ENCODE measurements around the gene PGAM2. TPM values are rescaled to one million over a fixed set of nuclear protein-coding genes. Genes with fewer than 3 reads are reported as not detected.

PGAM2 gene
- total and polyA plus RNA-seq, 2 of the 13 experiments (the other 11 are each of a cell fraction or from before 2014, with no cell fraction given): 0.22 TPM; not detected in 1

DNA sequence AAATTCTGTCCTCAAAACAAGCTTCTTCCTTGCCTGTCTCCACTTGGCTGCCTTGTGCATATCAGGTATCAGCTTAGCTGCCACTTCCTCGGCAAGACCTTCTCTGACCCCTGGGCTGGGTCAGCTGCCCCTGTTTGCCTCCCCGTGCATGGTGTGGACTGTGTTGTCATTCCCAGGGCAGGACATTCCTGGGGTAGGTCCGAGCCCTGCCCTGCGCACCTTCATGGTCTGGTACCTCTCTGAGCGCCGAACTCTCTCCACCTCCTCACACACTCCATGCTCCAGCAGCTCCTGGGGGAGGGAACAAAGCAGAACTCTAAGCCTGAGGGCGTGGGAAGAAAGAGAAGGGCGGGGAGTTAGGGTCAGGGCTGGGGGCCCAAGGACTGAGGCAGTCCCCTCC is 13.2 kb upstream of the PGAM2 start (continued):
- TF ChIP-seq, protein P1, sequence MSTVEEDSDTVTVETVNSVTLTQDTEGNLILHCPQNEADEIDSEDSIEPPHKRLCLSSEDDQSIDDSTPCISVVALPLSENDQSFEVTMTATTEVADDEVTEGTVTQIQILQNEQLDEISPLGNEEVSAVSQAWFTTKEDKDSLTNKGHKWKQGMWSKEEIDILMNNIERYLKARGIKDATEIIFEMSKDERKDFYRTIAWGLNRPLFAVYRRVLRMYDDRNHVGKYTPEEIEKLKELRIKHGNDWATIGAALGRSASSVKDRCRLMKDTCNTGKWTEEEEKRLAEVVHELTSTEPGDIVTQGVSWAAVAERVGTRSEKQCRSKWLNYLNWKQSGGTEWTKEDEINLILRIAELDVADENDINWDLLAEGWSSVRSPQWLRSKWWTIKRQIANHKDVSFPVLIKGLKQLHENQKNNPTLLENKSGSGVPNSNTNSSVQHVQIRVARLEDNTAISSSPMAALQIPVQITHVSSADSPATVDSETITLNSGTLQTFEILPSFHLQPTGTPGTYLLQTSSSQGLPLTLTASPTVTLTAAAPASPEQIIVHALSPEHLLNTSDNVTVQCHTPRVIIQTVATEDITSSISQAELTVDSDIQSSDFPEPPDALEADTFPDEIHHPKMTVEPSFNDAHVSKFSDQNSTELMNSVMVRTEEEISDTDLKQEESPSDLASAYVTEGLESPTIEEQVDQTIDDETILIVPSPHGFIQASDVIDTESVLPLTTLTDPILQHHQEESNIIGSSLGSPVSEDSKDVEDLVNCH (CRISPR knock-in tag; IDR thresholded peaks at IDR 0.05): no peak
- TF ChIP-seq SKI (IDR thresholded peaks at IDR 0.05; ENCODE audit: partially characterized antibody) (no peak), ZNF563 (CRISPR knock-in tag; IDR thresholded peaks at IDR 0.05) (no peak), ZNF652 (CRISPR knock-in tag; IDR thresholded peaks at IDR 0.05; ENCODE audit: borderline replicate concordance, low read depth) (no peak), ATRX (CRISPR knock-in tag; IDR thresholded peaks at IDR 0.05; ENCODE audit: borderline replicate concordance) (no peak), ZNF720 (CRISPR knock-in tag; IDR thresholded peaks at IDR 0.05) (no peak)
- TF ChIP-seq, protein P2, sequence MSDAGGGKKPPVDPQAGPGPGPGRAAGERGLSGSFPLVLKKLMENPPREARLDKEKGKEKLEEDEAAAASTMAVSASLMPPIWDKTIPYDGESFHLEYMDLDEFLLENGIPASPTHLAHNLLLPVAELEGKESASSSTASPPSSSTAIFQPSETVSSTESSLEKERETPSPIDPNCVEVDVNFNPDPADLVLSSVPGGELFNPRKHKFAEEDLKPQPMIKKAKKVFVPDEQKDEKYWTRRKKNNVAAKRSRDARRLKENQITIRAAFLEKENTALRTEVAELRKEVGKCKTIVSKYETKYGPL (CRISPR knock-in tag; IDR thresholded peaks at IDR 0.05): no peak
- TF ChIP-seq, protein P3, sequence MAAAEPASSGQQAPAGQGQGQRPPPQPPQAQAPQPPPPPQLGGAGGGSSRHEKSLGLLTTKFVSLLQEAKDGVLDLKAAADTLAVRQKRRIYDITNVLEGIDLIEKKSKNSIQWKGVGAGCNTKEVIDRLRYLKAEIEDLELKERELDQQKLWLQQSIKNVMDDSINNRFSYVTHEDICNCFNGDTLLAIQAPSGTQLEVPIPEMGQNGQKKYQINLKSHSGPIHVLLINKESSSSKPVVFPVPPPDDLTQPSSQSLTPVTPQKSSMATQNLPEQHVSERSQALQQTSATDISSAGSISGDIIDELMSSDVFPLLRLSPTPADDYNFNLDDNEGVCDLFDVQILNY (CRISPR knock-in tag; conservative IDR thresholded peaks at IDR 0.05): no peak

DNA sequence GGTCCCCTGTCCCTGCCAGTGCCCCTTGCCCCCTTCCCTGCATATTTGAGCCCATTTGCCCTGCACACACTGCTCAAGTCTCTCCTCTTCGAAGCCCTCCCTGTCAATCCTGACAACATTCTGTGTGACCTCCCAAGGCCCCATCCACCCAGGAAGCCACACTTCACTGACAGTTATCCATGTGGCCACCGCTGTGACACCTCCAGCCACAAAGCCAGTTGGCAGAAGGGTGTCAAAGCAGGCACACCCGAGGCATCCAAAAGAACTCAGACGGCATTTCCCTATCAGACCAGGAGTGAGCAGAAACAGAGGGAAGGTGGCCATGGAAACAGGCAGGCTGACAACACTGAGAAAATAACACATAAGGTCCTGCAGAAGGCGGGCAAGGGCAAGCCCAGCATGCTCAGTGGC is 12.3 kb upstream of the PGAM2 start:
- CTCF ChIA-PET (ENCODE audit: low intra/inter-chr PET ratio, low total read pairs): no interaction called here
- FAIRE-seq (no peak), DNase-seq (ENCODE audit: low spot score) (no peak), ATAC-seq (no peak)
- Histone ChIP-seq H3K79me2 (ENCODE audit: insufficient read depth, low read length) (no peaks in the 10 kb centered on the region), H3K4me1 (ENCODE audit: insufficient read depth, low read length) (peaks cover 16% of the 10 kb centered on the region), H3K4me2 (ENCODE audit: low read depth, low read length) (no peak overlapping the region), H2AFZ (ENCODE audit: low read length) (no peak overlapping the region), H3K9me3 (ENCODE audit: low read length) (no peaks in the 10 kb centered on the region), H3K4me3 (replicated peaks in 1 of 3; ENCODE audit: insufficient read depth in 1 of 3, low read depth in 2 of 3, low read length in 3 of 3) (no peak overlapping the region), H3K27ac (ENCODE audit: extremely low read length, insufficient read depth, low read length) (no peak overlapping the region), H3K9ac (ENCODE audit: insufficient read depth, low read depth, low read length) (no peak overlapping the region), H3K27me3 (ENCODE audit: control insufficient read depth in 1 of 2, insufficient read depth in 2 of 2, low read length in 2 of 2) (no peaks in the 10 kb centered on the region), H4K20me1 (ENCODE audit: insufficient read depth, low read length) (no peaks in the 10 kb centered on the region), H3K36me3 (replicated peaks in 1 of 2; ENCODE audit: control insufficient read depth in 1 of 2, insufficient read depth in 2 of 2, low read length in 2 of 2) (peaks cover 11 to 28% of the 10 kb centered on the region in 2 experiments; a peak in 4 of 5 replicates)
- POLR2A ChIA-PET: no interaction called here
- in situ Hi-C loops (cut with HindIII; ENCODE audit: extremely low pct_ligation_motif_present, low pct_unique_long_range_greater_than_20kb) (no loop called here), intact Hi-C loops (cut with micrococcal nuclease; ENCODE audit: unreplicated experiment) (no loop called here)
- WGBS (ENCODE audit: low lambda C conversion rate): 98% methylated on average over 5 of the region's 5 CpGs
- BruUV-seq (replicated peaks): no TSS peak
- TF ChIP-seq PCBP2 (optimal IDR thresholded peaks at IDR 0.05; ENCODE audit: low read depth, low read length, poor library complexity, severe bottlenecking) (no peak), SYNCRIP (IDR thresholded peaks at IDR 0.05; ENCODE audit: insufficient read depth, low read depth, low read length) (no peak), ZNF572 (CRISPR knock-in tag; IDR thresholded peaks at IDR 0.05) (no peak), ZNF747 (CRISPR knock-in tag; IDR thresholded peaks at IDR 0.05; ENCODE audit: borderline replicate concordance) (no peak), ZSCAN31 (CRISPR knock-in tag; IDR thresholded peaks at IDR 0.05; ENCODE audit: low read depth) (no peak), ZNF143 (CRISPR knock-in tag; IDR thresholded peaks at IDR 0.05) (no peak), SAFB2 (CRISPR knock-in tag; IDR thresholded peaks at IDR 0.05; ENCODE audit: borderline replicate concordance, low read depth) (no peak), TRIM24 (CRISPR knock-in tag; IDR thresholded peaks at IDR 0.05) (no peak)
- TF ChIP-seq, protein P4, sequence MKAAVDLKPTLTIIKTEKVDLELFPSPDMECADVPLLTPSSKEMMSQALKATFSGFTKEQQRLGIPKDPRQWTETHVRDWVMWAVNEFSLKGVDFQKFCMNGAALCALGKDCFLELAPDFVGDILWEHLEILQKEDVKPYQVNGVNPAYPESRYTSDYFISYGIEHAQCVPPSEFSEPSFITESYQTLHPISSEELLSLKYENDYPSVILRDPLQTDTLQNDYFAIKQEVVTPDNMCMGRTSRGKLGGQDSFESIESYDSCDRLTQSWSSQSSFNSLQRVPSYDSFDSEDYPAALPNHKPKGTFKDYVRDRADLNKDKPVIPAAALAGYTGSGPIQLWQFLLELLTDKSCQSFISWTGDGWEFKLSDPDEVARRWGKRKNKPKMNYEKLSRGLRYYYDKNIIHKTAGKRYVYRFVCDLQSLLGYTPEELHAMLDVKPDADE (CRISPR knock-in tag; IDR thresholded peaks at IDR 0.05): no peak
- TF ChIP-seq, protein P5, sequence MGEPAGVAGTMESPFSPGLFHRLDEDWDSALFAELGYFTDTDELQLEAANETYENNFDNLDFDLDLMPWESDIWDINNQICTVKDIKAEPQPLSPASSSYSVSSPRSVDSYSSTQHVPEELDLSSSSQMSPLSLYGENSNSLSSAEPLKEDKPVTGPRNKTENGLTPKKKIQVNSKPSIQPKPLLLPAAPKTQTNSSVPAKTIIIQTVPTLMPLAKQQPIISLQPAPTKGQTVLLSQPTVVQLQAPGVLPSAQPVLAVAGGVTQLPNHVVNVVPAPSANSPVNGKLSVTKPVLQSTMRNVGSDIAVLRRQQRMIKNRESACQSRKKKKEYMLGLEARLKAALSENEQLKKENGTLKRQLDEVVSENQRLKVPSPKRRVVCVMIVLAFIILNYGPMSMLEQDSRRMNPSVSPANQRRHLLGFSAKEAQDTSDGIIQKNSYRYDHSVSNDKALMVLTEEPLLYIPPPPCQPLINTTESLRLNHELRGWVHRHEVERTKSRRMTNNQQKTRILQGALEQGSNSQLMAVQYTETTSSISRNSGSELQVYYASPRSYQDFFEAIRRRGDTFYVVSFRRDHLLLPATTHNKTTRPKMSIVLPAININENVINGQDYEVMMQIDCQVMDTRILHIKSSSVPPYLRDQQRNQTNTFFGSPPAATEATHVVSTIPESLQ (CRISPR knock-in tag; conservative IDR thresholded peaks at IDR 0.05): no peak

Measured in HepG2 (cell line).